SK-N-SH (cell line): ENCODE measurements around the gene SPEF1. TPM values are rescaled to one million over a fixed set of nuclear protein-coding genes. Genes with fewer than 3 reads are reported as not detected.

Source experiments
- CTCF ChIA-PET: fragments of 300-600, 350-600 bp; formaldehyde crosslinking; extraction: SDS; loops from one replicate; lab custom pipeline; 2021; lab: Yijun Ruan, JAX
- POLR2A ChIA-PET: fragments of 350-600 bp; sonication (Branson Sonifier 250); formaldehyde crosslinking; extraction: SDS; loops from one replicate; lab custom pipeline; 2020; ENCODE audit warnings: antibody characterized with exemption, inconsistent platforms; lab: Yijun Ruan, JAX
- DNase-seq: peaks from one replicate; pipeline ENCODE4 v3.0.0; 2012
- H2AFZ ChIP-seq: fragments of 200-600 bp; sonication (generic); 2 replicates; pipeline ENCODE4 v1.8.1; 2016; ENCODE audit warnings: antibody characterized with exemption, mild to moderate bottlenecking, low read depth
- H3F3A ChIP-seq: fragments of 200-600 bp; sonication (generic); replicated peaks from 2 replicates; pipeline ENCODE3; 2016; ENCODE audit warnings: antibody characterized with exemption, mild to moderate bottlenecking; ENCODE audit not compliant: insufficient read depth
- H3K27ac ChIP-seq, 2 experiments: fragments of 200-500 bp in 1 of 2; fragments of 200-600 bp in 1 of 2; sonication (Bioruptor generic) in 1 of 2; sonication (generic), shearing (Covaris generic) in 1 of 2; 2 replicates each; pipeline versions ENCODE4 v1.5.1 to v1.6.1; 2014 to 2016; ENCODE audit warnings: low read depth in 2 of 2, inconsistent platforms in 1 of 2, low read length in 1 of 2, mild to moderate bottlenecking in 1 of 2, mixed read lengths in 1 of 2
- H3K27me3 ChIP-seq: fragments of 200-600 bp; sonication (generic), shearing (Covaris generic); 2 replicates; pipeline ENCODE4 v1.6.1; 2016; ENCODE audit warnings: mixed run types; ENCODE audit not compliant: insufficient read depth
- H3K36me3 ChIP-seq, 2 experiments: fragments of 200-500 bp in 1 of 2; fragments of 200-600 bp in 1 of 2; sonication (Bioruptor generic) in 1 of 2; sonication (generic) in 1 of 2; replicated peaks in 1 of 2; 2 replicates each; pipeline versions ENCODE3 to v1.5.1; 2014 to 2016; ENCODE audit warnings: low read length in 1 of 2, mild to moderate bottlenecking in 1 of 2; ENCODE audit not compliant: insufficient read depth in 2 of 2, control insufficient read depth in 1 of 2
- H3K4me1 ChIP-seq, 2 experiments: fragments of 200-500 bp in 1 of 2; fragments of 200-600 bp in 1 of 2; sonication (Bioruptor generic) in 1 of 2; sonication (generic), shearing (Covaris generic) in 1 of 2; 2 replicates each; pipeline versions ENCODE4 v1.5.1 to v1.6.1; 2014 to 2016; ENCODE audit warnings: low read depth in 1 of 2, low read length in 1 of 2, mixed run types in 1 of 2; ENCODE audit not compliant: insufficient read depth in 2 of 2, control insufficient read depth in 1 of 2
- H3K4me2 ChIP-seq: fragments of 200-600 bp; sonication (generic), shearing (Covaris generic); 2 replicates; pipeline ENCODE4 v1.6.1; 2017; ENCODE audit warnings: mixed run types
- H3K4me3 ChIP-seq, 2 experiments: fragments of 200-500 bp in 1 of 2; fragments of 200-600 bp in 1 of 2; sonication (Bioruptor generic) in 1 of 2; sonication (generic), shearing (Covaris generic) in 1 of 2; 2 replicates each; pipeline versions ENCODE4 v1.5.1 to v1.8.1; 2014 to 2016; ENCODE audit warnings: low read depth in 2 of 2, inconsistent platforms in 1 of 2, low read length in 1 of 2, mild to moderate bottlenecking in 1 of 2, mixed read lengths in 1 of 2, moderate library complexity in 1 of 2
- H3K79me2 ChIP-seq: fragments of 200-600 bp; sonication (generic); 2 replicates; pipeline ENCODE4 v1.8.1; 2017; ENCODE audit warnings: mild to moderate bottlenecking; ENCODE audit not compliant: insufficient read depth
- H3K9ac ChIP-seq: fragments of 200-600 bp; sonication (generic); 2 replicates; pipeline ENCODE4 v1.6.1; 2017; ENCODE audit warnings: mixed run types
- H3K9me2 ChIP-seq: fragments of 200-600 bp; sonication (generic); 2 replicates; pipeline ENCODE4 v1.6.1; 2017; ENCODE audit warnings: mixed run types
- H3K9me3 ChIP-seq: fragments of 200-600 bp; sonication (generic); 2 replicates; pipeline ENCODE4 v1.6.1; 2017; ENCODE audit warnings: mixed run types, mild to moderate bottlenecking, moderate library complexity
- H4K20me1 ChIP-seq: fragments of 200-600 bp; sonication (generic); 2 replicates; pipeline ENCODE4 v1.6.1; 2017; ENCODE audit warnings: mild to moderate bottlenecking, mixed run types; ENCODE audit not compliant: insufficient read depth
- CHD2 ChIP-seq: fragments of 150-350 bp; IDR thresholded peaks from 2 replicates; pipeline ENCODE4 v1.6.1; 2018; ENCODE audit warnings: low read length; ENCODE audit not compliant: partially characterized antibody
- EP300 ChIP-seq, 2 experiments: IDR thresholded peaks; 2 replicates each; pipeline versions ENCODE4 v1.4.0 to v1.6.1; 2012; ENCODE audit warnings: borderline replicate concordance in 1 of 2, low read depth in 1 of 2, low read length in 1 of 2
- EZH2phosphoT487 ChIP-seq: fragments of 200-600 bp; sonication (generic); IDR thresholded peaks from 2 replicates; pipeline ENCODE4 v1.6.1; 2017; ENCODE audit warnings: low read depth, mixed run types, mild to moderate bottlenecking, antibody characterized with exemption, moderate library complexity, borderline replicate concordance
- FOXJ3 ChIP-seq: sonication (generic); formaldehyde crosslinking; IDR thresholded peaks from 2 replicates; pipeline ENCODE4 v1.5.1; 2020; ENCODE audit warnings: mild to moderate bottlenecking, missing genetic modification reagents
- FOXM1 ChIP-seq: IDR thresholded peaks from 2 replicates; pipeline ENCODE4 v1.4.0; 2012; ENCODE audit warnings: low read depth, mild to moderate bottlenecking
- GABPA ChIP-seq: IDR thresholded peaks from 2 replicates; pipeline ENCODE4 v1.4.0; 2012; ENCODE audit warnings: low read depth, mild to moderate bottlenecking
- GATA2 ChIP-seq: sonication (generic); formaldehyde crosslinking; IDR thresholded peaks from 2 replicates; pipeline ENCODE4 v1.5.0; 2020; ENCODE audit warnings: mild to moderate bottlenecking, missing genetic modification reagents
- JUND ChIP-seq: IDR thresholded peaks from 2 replicates; pipeline ENCODE4 v1.4.0; 2012
- MAX ChIP-seq: IDR thresholded peaks from 2 replicates; pipeline ENCODE4 v1.4.0; 2012; ENCODE audit warnings: low read depth
- MEF2A ChIP-seq: IDR thresholded peaks from 2 replicates; pipeline ENCODE4 v1.4.0; 2012; ENCODE audit warnings: low read depth, borderline replicate concordance
- MXI1 ChIP-seq: IDR thresholded peaks from 2 replicates; pipeline ENCODE4 v1.6.1; 2012; ENCODE audit warnings: mild to moderate bottlenecking, low read depth, low read length, improper control_type of control experiment
- NRF1 ChIP-seq: IDR thresholded peaks from 2 replicates; pipeline ENCODE4 v1.6.1; 2012; ENCODE audit warnings: low read depth, mild to moderate bottlenecking, low read length
- PBX3 ChIP-seq: IDR thresholded peaks from 2 replicates; pipeline ENCODE4; 2012
- RAD21 ChIP-seq: IDR thresholded peaks from 2 replicates; pipeline ENCODE4 v1.6.1; 2012; ENCODE audit warnings: mild to moderate bottlenecking, low read length
- RCOR1 ChIP-seq: fragments of 150-350 bp; IDR thresholded peaks from 2 replicates; pipeline ENCODE4 v1.6.1; 2017; ENCODE audit warnings: antibody characterized with exemption, low read length
- RXRA ChIP-seq: IDR thresholded peaks from 2 replicates; pipeline ENCODE4 v1.4.0; 2012; ENCODE audit warnings: low read depth, mild to moderate bottlenecking, borderline replicate concordance
- SIN3A ChIP-seq: IDR thresholded peaks from 2 replicates; pipeline ENCODE4 v1.6.1; 2012; ENCODE audit warnings: low read depth, mild to moderate bottlenecking, low read length, moderate library complexity, borderline replicate concordance
- TEAD4 ChIP-seq: IDR thresholded peaks from 2 replicates; pipeline ENCODE4 v1.4.0; 2012; ENCODE audit warnings: mild to moderate bottlenecking, borderline replicate concordance; ENCODE audit not compliant: insufficient read depth
- USF2 ChIP-seq: fragments of 150-350 bp; IDR thresholded peaks from 2 replicates; pipeline ENCODE4 v1.6.1; 2017; ENCODE audit warnings: antibody characterized with exemption, low read length, low read depth, borderline replicate concordance
- ZBTB33 ChIP-seq: IDR thresholded peaks from 2 replicates; pipeline ENCODE4 v1.4.0; 2012; ENCODE audit warnings: low read depth, borderline replicate concordance
- WGBS: methylation state at CpG from one replicate; pipeline ENCODE4 v1.1.6; 2017; ENCODE audit warnings: low lambda C conversion rate; 5-methylcytosine and 5-hydroxymethylcytosine counted together
- polyA plus RNA-seq, 3 experiments: library from polyadenylated mRNA; depleted of rRNA; stranded (reverse); fragments of >200 nt; gene quantifications; 2 replicates each; pipeline ENCODE4 v1.2.3, GENCODE V29; 2012

The SPEF1 gene
- polyA plus RNA-seq, 1 of the 3 experiments (the other 2 are of a cell fraction): 1.6 TPM

GRCh38 chr20:3732327-3733118 lies 48.7 kb downstream of the SPEF1 start, which contains the start of gene HSPA12B:
Gene HSPA12B, plus strand, starts transcription at chr20:3732685. Its CDS starts 5,990 bp downstream, at chr20:3738675.
- no peak within 1 kb of the TSS for H3K9ac ChIP-seq
- H3F3A ChIP-seq: no peaks in the 10 kb centered on the region
- no peaks in the 10 kb centered on the region for H3K36me3 ChIP-seq
- peaks cover 23% of the 10 kb centered on the region for H3K27me3 ChIP-seq
- no peaks in the 10 kb centered on the region for H3K9me2 ChIP-seq
- H3K4me1 ChIP-seq: no peaks in the 10 kb centered on the region; a peak in 1 of 4 replicates
- ChIA-PET POLR2A (no interaction called here), CTCF (interaction anchor here (1.0 to 1.4 kb wide), 2 partner anchors 12 to 17 kb away, joined by 3 read pairs; no protein-coding TSS in a partner anchor)
- WGBS: 33% methylated on average over 20 of the region's 67 CpGs
- no peak within 1 kb of the TSS for H3K4me2 ChIP-seq
- H3K27ac ChIP-seq: no peak within 1 kb of the TSS
- H4K20me1 ChIP-seq: no peaks in the 10 kb centered on the region
- no peaks in the 10 kb centered on the region for H3K9me3 ChIP-seq
- no peak within 1 kb of the TSS for H3K4me3 ChIP-seq
- no peak for TF ChIP-seq CHD2
- TF ChIP-seq GABPA: no peak
- TF ChIP-seq FOXM1: no peak
- no peak for TF ChIP-seq NRF1
- no peak for TF ChIP-seq GATA2
- no peak for TF ChIP-seq USF2
- no peak for TF ChIP-seq ZBTB33
- no peak for TF ChIP-seq PBX3
- TF ChIP-seq MEF2A: no peak
- TF ChIP-seq EZH2phosphoT487: no peak
- TF ChIP-seq EP300 (IDR thresholded peaks at IDR 0.05; ENCODE audit: borderline replicate concordance in 1 of 2, low read depth in 1 of 2, low read length in 1 of 2): no peak
- TF ChIP-seq, all 33 proteins: peak for 0
- H3K79me2 ChIP-seq: no peaks in the 10 kb centered on the region
- DNase-seq: peak; percentile 87
- no peak within 1 kb of the TSS for H2AFZ ChIP-seq

GRCh38 chr20:3731944-3732326 lies 49.3 kb downstream of the SPEF1 start:
- Histone ChIP-seq H3K79me2 (no peaks in the 10 kb centered on the region), H3K4me2 (no peak overlapping the region), H3K27me3 (peaks cover 29% of the 10 kb centered on the region), H3K9me2 (no peaks in the 10 kb centered on the region), H3K27ac (no peak overlapping the region), H3K9me3 (no peaks in the 10 kb centered on the region), H3K4me1 (no peaks in the 10 kb centered on the region; a peak in 1 of 4 replicates), H3K9ac (no peak overlapping the region), H2AFZ (no peak overlapping the region), H3F3A (no peaks in the 10 kb centered on the region), H4K20me1 (no peaks in the 10 kb centered on the region), H3K36me3 (no peaks in the 10 kb centered on the region), H3K4me3 (no peak overlapping the region)
- ChIA-PET POLR2A (no interaction called here), CTCF (interaction anchor here (1.0 to 1.4 kb wide), 2 partner anchors 12 to 17 kb away, joined by 3 read pairs; no protein-coding TSS in a partner anchor)
- DNase-seq: no peak
- WGBS: 79% methylated on average over 9 of the region's 16 CpGs
- TF ChIP-seq RAD21: no peak
- no peak for TF ChIP-seq JUND
- no peak for TF ChIP-seq RXRA
- no peak for TF ChIP-seq TEAD4
- no peak for TF ChIP-seq FOXJ3
- no peak for TF ChIP-seq MEF2A
- no peak for TF ChIP-seq MXI1
- TF ChIP-seq MAX: no peak
- no peak for TF ChIP-seq SIN3A
- no peak for TF ChIP-seq RCOR1
- TF ChIP-seq USF2: no peak
